Activated B cell treated with CpG ODN at 0.5 μM for 24 hours (primary cell): ENCODE results near the gene ZBTB16. TPM values are rescaled to one million over a fixed set of nuclear protein-coding genes. Genes with fewer than 3 reads are reported as not detected.

Experiments used
- ATAC-seq: fragments of 200-7000 bp; cut with Tn5 transposase; one replicate; pipeline ENCODE4 v1.10.0; 2021; ENCODE audit warnings: low read depth, mild to moderate bottlenecking, moderate library complexity
- CTCF ChIA-PET: fragments of 350-600 bp; sonication (Branson Sonifier 250); formaldehyde crosslinking; loops from one replicate; lab custom pipeline; 2021; ENCODE audit warnings: antibody characterized with exemption; lab: Charles Lee
- POLR2A ChIA-PET: fragments of 350-600 bp; sonication (Branson Sonifier 250); formaldehyde crosslinking; loops from one replicate; lab custom pipeline; 2021; ENCODE audit warnings: antibody characterized with exemption; lab: Charles Lee
- DNase-seq: peaks from one replicate; pipeline ENCODE4 v3.0.0; 2022
- H3K27ac Mint-ChIP-seq: one replicate; pipeline ENCODE4 v1.8.0; 2020; ENCODE audit warnings: mixed read lengths
- H3K27me3 Mint-ChIP-seq: one replicate; pipeline ENCODE4 v1.8.0; 2021; ENCODE audit warnings: mixed read lengths
- H3K36me3 Mint-ChIP-seq: one replicate; pipeline ENCODE4 v1.8.0; 2021; ENCODE audit warnings: low read depth, mixed read lengths
- H3K4me1 Mint-ChIP-seq: one replicate; pipeline ENCODE4 v1.8.0; 2021; ENCODE audit warnings: mixed read lengths
- H3K4me3 Mint-ChIP-seq: one replicate; pipeline ENCODE4 v1.8.0; 2020; ENCODE audit warnings: mild to moderate bottlenecking, mixed read lengths
- H3K9me3 Mint-ChIP-seq: one replicate; pipeline ENCODE4 v1.8.0; 2020; ENCODE audit warnings: mixed read lengths
- intact Hi-C: fragments of 100-400 bp; cut with micrococcal nuclease; formaldehyde crosslinking; loops from one replicate; pipeline ENCODE4 v1.15.1; 2024
- total RNA-seq: library from RNA; stranded (reverse); gene quantifications from 2 replicates; pipeline ENCODE4 v1.2.3, GENCODE V29; 2022
- TF ChIP-seq, protein P1 (sequence below): fragments of 200-600 bp; IDR thresholded peaks from one replicate; pipeline ENCODE4 v1.8.0; 2022; ENCODE audit warnings: antibody characterized with exemption, mild to moderate bottlenecking

Gene ZBTB16
- total RNA-seq, 1 donor from 2014 or later, result 2.5 TPM

DNA sequence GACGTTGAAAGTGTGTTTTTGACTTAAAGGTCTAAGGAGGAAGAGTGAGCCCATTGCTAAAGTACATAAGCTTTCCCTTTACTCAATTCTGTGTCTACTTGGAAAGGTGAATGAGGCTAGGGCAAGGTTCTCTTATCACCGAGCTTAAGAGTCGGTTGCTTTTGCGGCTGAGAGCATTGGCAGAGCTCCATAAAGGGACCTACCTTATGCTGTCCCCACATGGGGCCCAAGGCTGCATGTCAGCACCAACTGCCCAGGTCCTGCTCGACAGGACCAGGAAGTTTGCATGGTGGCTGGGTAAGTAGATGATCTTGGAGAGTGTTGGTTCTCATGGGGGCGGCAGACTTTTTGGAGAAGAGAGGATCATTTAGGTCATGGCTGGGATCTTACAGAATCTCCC, 91.2 kb downstream of the ZBTB16 start:
- no peaks in the 10 kb centered on the region for H3K36me3 Mint-ChIP-seq
- no peaks in the 10 kb centered on the region for H3K9me3 Mint-ChIP-seq
- H3K27me3 Mint-ChIP-seq, result no peaks in the 10 kb centered on the region
- peaks cover 20% of the 10 kb centered on the region for H3K4me1 Mint-ChIP-seq
- DNase-seq, result no peak
- no peak overlapping the region for H3K27ac Mint-ChIP-seq
- CTCF ChIA-PET, result no interaction called here
- H3K4me3 Mint-ChIP-seq, result no peak overlapping the region
- ATAC-seq, result no peak
- TF ChIP-seq, protein P1, sequence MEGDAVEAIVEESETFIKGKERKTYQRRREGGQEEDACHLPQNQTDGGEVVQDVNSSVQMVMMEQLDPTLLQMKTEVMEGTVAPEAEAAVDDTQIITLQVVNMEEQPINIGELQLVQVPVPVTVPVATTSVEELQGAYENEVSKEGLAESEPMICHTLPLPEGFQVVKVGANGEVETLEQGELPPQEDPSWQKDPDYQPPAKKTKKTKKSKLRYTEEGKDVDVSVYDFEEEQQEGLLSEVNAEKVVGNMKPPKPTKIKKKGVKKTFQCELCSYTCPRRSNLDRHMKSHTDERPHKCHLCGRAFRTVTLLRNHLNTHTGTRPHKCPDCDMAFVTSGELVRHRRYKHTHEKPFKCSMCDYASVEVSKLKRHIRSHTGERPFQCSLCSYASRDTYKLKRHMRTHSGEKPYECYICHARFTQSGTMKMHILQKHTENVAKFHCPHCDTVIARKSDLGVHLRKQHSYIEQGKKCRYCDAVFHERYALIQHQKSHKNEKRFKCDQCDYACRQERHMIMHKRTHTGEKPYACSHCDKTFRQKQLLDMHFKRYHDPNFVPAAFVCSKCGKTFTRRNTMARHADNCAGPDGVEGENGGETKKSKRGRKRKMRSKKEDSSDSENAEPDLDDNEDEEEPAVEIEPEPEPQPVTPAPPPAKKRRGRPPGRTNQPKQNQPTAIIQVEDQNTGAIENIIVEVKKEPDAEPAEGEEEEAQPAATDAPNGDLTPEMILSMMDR, result no peak
- intact Hi-C loops, result no loop called here
- POLR2A ChIA-PET, result no interaction called here

DNA sequence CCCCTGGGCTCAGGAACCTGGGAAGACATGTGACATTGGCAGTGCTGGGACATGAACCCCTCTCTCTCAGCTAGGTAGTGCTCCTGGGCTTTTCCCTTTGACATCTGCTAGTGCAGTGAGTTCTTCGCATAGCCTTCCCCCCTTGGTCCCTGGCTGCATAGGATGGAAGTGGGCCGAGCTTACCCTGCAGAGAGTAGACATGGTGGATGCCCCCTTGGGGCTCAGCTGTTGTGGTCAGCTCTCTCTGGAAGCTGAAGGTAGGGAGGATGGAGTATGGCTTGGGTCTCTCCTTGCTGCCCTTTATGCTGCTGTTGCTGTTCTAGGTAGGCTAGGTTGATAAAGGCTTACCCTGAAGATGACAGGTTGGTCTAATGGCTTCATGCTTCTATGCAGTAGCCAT, 92.1 kb downstream of the ZBTB16 start:
- H3K9me3 Mint-ChIP-seq, result no peaks in the 10 kb centered on the region
- H3K36me3 Mint-ChIP-seq, result no peaks in the 10 kb centered on the region
- no peak for ATAC-seq
- H3K4me3 Mint-ChIP-seq, result no peak overlapping the region
- intact Hi-C loops, result no loop called here
- no peak for DNase-seq
- no peak overlapping the region for H3K27ac Mint-ChIP-seq
- ChIA-PET CTCF (no interaction called here), POLR2A (no interaction called here)
- TF ChIP-seq, protein P1, result no peak
- no peaks in the 10 kb centered on the region for H3K27me3 Mint-ChIP-seq
- peaks cover 20% of the 10 kb centered on the region for H3K4me1 Mint-ChIP-seq

DNA sequence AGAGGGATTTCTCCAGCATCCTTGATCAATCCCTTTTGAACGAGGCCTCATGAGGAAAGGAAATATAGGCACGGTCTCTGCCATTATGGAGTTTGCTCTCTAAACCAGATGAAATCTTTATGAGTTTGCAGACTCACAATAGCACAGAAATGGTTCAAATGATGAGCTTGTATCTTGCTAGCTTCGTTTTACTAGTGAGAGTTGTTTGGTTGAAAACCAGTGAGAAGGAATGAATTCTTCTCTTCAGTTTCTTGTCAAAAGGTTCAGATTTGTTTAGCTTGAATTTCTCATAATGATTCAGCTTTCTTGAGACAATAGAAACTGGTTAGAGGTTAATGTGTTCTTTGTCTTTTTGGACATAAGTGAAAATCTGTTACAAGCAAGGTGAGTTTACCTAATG, 92.7 kb downstream of the ZBTB16 start:
- CTCF ChIA-PET, result no interaction called here
- DNase-seq (no peak), ATAC-seq (no peak)
- Mint-ChIP-seq H3K27me3 (no peaks in the 10 kb centered on the region), H3K9me3 (no peaks in the 10 kb centered on the region), H3K27ac (no peak overlapping the region), H3K4me3 (no peak overlapping the region), H3K36me3 (no peaks in the 10 kb centered on the region), H3K4me1 (peaks cover 21% of the 10 kb centered on the region)
- TF ChIP-seq, protein P1, result no peak
- intact Hi-C loops, result no loop called here
- POLR2A ChIA-PET, result no interaction called here

DNA sequence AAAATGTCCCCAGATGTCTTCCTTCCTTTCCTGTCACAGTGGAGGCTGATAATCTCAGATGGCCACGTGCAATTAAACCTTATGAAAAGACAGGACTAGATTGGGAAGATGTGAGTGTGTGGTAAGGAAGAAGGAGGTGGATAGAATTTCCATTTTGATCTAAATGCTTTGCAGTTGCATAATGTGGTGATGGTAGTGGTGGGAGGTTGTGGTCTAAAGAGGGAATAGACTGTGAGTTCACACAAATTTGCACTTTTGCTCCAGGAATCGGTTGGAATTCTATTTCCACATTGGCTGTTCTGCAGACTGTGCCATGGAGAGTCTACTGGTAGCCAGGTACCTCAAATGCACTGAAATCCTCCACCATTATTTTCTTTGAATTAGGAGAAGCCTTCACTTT, 93.3 kb downstream of the ZBTB16 start:
- Mint-ChIP-seq H3K27ac (no peak overlapping the region), H3K4me3 (no peak overlapping the region)
- intact Hi-C loops, result no loop called here

DNA sequence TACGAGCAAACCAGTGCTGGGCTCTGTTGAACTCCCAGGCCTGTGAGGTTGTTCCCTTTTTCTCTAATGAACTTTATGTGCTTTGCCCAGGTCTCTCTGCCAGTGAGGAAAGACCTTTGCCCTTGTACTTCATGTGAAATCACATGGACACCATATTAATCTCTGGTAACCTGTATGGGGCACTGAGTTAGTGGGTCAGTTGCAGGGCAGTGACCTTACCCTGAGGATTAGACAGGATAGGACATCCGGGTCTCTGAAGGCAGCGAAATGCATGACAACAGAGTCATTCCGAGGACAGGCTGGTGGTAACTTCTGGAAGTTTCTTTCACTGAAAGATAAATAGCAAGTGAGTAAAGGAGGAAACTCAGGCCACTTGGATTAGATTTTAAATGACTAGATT, 93.7 kb downstream of the ZBTB16 start:
- Mint-ChIP-seq H3K9me3 (no peaks in the 10 kb centered on the region), H3K4me1 (peaks cover 25% of the 10 kb centered on the region), H3K27me3 (no peaks in the 10 kb centered on the region), H3K36me3 (no peaks in the 10 kb centered on the region), H3K4me3 (no peak overlapping the region), H3K27ac (no peak overlapping the region)
- TF ChIP-seq, protein P1, result no peak
- CTCF ChIA-PET, result no interaction called here
- POLR2A ChIA-PET, result no interaction called here
- ATAC-seq (no peak), DNase-seq (no peak)
- intact Hi-C loops, result no loop called here

More for the DNA sequence above, 93.3 kb downstream of the ZBTB16 start:
- H3K9me3 Mint-ChIP-seq, result no peaks in the 10 kb centered on the region
- no peaks in the 10 kb centered on the region for H3K27me3 Mint-ChIP-seq
- ChIA-PET CTCF (no interaction called here), POLR2A (no interaction called here)
- peaks cover 24% of the 10 kb centered on the region for H3K4me1 Mint-ChIP-seq
- TF ChIP-seq, protein P1, result no peak
- DNase-seq (no peak), ATAC-seq (no peak)
- no peaks in the 10 kb centered on the region for H3K36me3 Mint-ChIP-seq
